GM12878 (cell line): ENCODE measurements around the gene LRRC2. TPM values are rescaled to one million over a fixed set of nuclear protein-coding genes. Genes with fewer than 3 reads are reported as not detected.

ENCODE experiments used
- ASH2L ChIP-seq: fragments of 300-600, 200-600 bp; sonication (generic); IDR thresholded peaks from 2 replicates; pipeline ENCODE4 v1.6.1; 2017; ENCODE audit warnings: low read depth, mild to moderate bottlenecking, borderline replicate concordance
- CBX5 ChIP-seq: sonication (generic); IDR thresholded peaks from 2 replicates; pipeline ENCODE4 v1.6.1; 2016; ENCODE audit warnings: low read depth, moderate library complexity, mild to moderate bottlenecking, inconsistent platforms
- CEBPB ChIP-seq, 2 experiments: fragments of 150-350 bp in 1 of 2; IDR thresholded peaks; 2 replicates each; pipeline ENCODE4 v1.6.1; 2012 to 2014; ENCODE audit warnings: low read depth in 2 of 2, low read length in 2 of 2, borderline replicate concordance in 1 of 2, inconsistent platforms in 1 of 2
- EGR1 ChIP-seq, 2 experiments: IDR thresholded peaks; 1 replicate in 1 of 2; 2 replicates in 1 of 2; pipeline ENCODE4 v1.6.1; 2011 to 2012; ENCODE audit warnings: low read depth in 2 of 2, low read length in 2 of 2, borderline replicate concordance in 1 of 2, mild to moderate bottlenecking in 1 of 2, moderate library complexity in 1 of 2
- EP300 ChIP-seq, 2 experiments: fragments of 150-350 bp in 1 of 2; IDR thresholded peaks; 2 replicates each; pipeline ENCODE4 v1.6.1; 2011 to 2012; ENCODE audit warnings: low read depth in 2 of 2, low read length in 2 of 2, borderline replicate concordance in 1 of 2, improper control_type of control experiment in 1 of 2, inconsistent platforms in 1 of 2; ENCODE audit not compliant: control insufficient read depth in 1 of 2
- ETV6 ChIP-seq, 2 experiments: fragments of 450-650 bp in 1 of 2; IDR thresholded peaks in 1 of 2; conservative IDR thresholded peaks in 1 of 2; 2 replicates each; pipeline ENCODE4 v1.6.1; 2014; ENCODE audit warnings: antibody characterized with exemption in 1 of 2, borderline replicate concordance in 1 of 2, low read depth in 1 of 2, mild to moderate bottlenecking in 1 of 2, moderate library complexity in 1 of 2
- IKZF2 ChIP-seq, 2 experiments: fragments of 450-650 bp; IDR thresholded peaks; 2 replicates each; pipeline ENCODE4 v1.6.1; 2017; ENCODE audit warnings: mild to moderate bottlenecking in 2 of 2, moderate library complexity in 2 of 2
- MEF2A ChIP-seq: IDR thresholded peaks from 2 replicates; pipeline ENCODE4 v1.6.1; 2011; ENCODE audit warnings: low read depth, mild to moderate bottlenecking, low read length, moderate library complexity; ENCODE audit not compliant: insufficient read depth
- POU2F2 ChIP-seq: IDR thresholded peaks from 3 replicates; pipeline ENCODE4 v1.6.1; 2011; ENCODE audit warnings: low read depth, mild to moderate bottlenecking, low read length, borderline replicate concordance
- RFX5 ChIP-seq: IDR thresholded peaks from 2 replicates; pipeline ENCODE4 v1.6.1; 2011; ENCODE audit warnings: low read depth, low read length, improper control_type of control experiment
- SMAD1 ChIP-seq: fragments of 450-650 bp; IDR thresholded peaks from 2 replicates; pipeline ENCODE4 v1.6.1; 2018; ENCODE audit warnings: mild to moderate bottlenecking, low read depth; ENCODE audit not compliant: partially characterized antibody
- STAT1 ChIP-seq: fragments of 450-650 bp; conservative IDR thresholded peaks from 2 replicates; pipeline ENCODE4 v1.6.1; 2014; ENCODE audit warnings: antibody characterized with exemption, mild to moderate bottlenecking
- ZNF384 ChIP-seq: IDR thresholded peaks from 2 replicates; pipeline ENCODE4 v1.6.1; 2012; ENCODE audit warnings: low read depth, mild to moderate bottlenecking, low read length, improper control_type of control experiment, borderline replicate concordance
- polyA plus RNA-seq, 11 experiments: library from polyadenylated mRNA; depleted of rRNA in 4 of 11; unstranded in 6 of 11; stranded (reverse) in 5 of 11; fragments of >200 nt; fragmentation: Nextera tagmentation in 4 of 11; fragmentation: Illumina TruSeq in 1 of 11; extraction: Ambion mirVana in 4 of 11; extraction: Trizol in 1 of 11; gene quantifications; 1 replicate in 1 of 11; 2 replicates in 10 of 11; pipeline versions ENCODE4 v1.2.1 to v1.2.3, GENCODE V29; 2011 to 2016; ENCODE audit warnings: inconsistent platforms in 2 of 11, missing spikeins in 2 of 11, low read depth in 1 of 11
- total RNA-seq, 4 experiments: library from RNA; depleted of rRNA in 3 of 4; stranded (reverse); fragments of >200 nt in 3 of 4; fragmentation: Illumina TruSeq in 1 of 4; extraction: Trizol in 1 of 4; gene quantifications; 2 replicates each; pipeline versions ENCODE4 v1.2.1 to v1.2.3, GENCODE V29; 2013 to 2021
- TF ChIP-seq, protein P1 (sequence below): fragments of 450-650 bp; IDR thresholded peaks from 2 replicates; pipeline ENCODE4 v1.6.1; 2017; ENCODE audit warnings: mild to moderate bottlenecking
- TF ChIP-seq, protein P2 (sequence below): fragments of 450-650 bp; IDR thresholded peaks from 2 replicates; pipeline ENCODE4 v1.6.1; 2017; ENCODE audit warnings: mild to moderate bottlenecking, low read depth, inconsistent platforms; ENCODE audit not compliant: poor library complexity, severe bottlenecking
- TF ChIP-seq, protein P3 (sequence below), 3 experiments: IDR thresholded peaks in 2 of 3; conservative IDR thresholded peaks in 1 of 3; 2 replicates each; pipeline ENCODE4 v1.5.1; 2011; ENCODE audit warnings: low read depth in 3 of 3, low read length in 3 of 3, mild to moderate bottlenecking in 3 of 3, control low read depth in 2 of 3, moderate library complexity in 2 of 3, inconsistent platforms in 1 of 3, mixed read lengths in 1 of 3; ENCODE audit not compliant: control insufficient read depth in 2 of 3, insufficient read depth in 1 of 3; ENCODE audit errors: extremely low read depth in 1 of 3
- TF ChIP-seq, protein P4 (sequence below): fragments of 450-650 bp; conservative IDR thresholded peaks from 2 replicates; pipeline ENCODE4 v1.6.1; 2017; ENCODE audit warnings: mild to moderate bottlenecking, moderate library complexity

The LRRC2 gene
- total and polyA plus RNA-seq, 10 of the 15 experiments (the other 5 are each of a cell fraction or from before 2014, with no cell fraction given), result not detected

DNA sequence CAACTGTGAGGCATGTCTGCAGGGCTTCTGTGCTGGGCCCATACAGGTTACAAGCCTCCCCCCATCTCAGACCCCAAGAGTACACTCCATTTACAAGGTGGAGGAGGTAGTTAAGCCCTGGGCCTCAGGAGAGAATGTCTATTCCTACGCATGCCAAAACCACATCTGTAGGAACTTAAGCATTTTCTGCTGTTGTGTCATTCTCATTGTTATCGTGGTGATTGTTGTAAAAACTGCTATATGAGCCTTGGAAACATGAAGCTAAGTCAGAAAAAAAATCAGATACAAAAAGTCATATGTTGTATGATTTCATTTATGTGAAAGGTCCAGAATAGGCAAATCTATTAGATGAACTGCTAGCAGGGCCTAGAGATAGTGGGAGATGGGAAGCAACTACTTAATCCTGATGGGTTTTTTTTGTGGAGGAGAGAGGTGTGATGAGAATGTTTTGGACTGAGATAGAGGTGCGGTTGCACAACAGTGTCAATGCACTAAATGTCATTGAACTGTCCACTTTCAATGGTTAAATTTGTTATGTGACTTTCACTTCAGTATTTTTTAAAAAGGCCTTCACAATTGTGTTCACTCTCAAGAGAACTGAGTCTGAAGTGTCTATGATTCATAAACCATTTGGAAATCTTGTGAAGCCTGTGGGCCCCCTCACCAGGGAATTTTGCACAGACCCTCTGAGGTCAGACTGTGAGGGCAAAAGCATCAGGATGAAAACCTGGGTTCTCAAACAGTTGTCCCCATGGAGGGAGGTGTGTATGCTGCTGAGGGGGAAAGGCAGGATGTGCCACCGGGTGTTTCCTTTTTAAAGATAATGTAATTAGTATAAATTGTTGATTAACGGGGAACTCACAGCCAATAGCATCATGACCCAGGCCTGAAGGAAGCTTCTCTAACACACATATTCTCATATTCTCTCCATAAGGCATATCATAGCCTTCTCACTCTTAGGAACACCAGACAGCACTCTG lies 65.2 kb downstream of the LRRC2 start (continued):
- TF ChIP-seq POU2F2, result no peak
- no peak for TF ChIP-seq ETV6 (conservative IDR thresholded peaks at IDR 0.05 in 1 of 2, IDR thresholded peaks at IDR 0.05 in 1 of 2; ENCODE audit: borderline replicate concordance in 1 of 2, low read depth in 1 of 2)
- TF ChIP-seq CEBPB (IDR thresholded peaks at IDR 0.05; ENCODE audit: borderline replicate concordance in 1 of 2, low read depth in 2 of 2, low read length in 2 of 2), result peak in 1 of 2 experiments; percentile 61; a peak in 1 of 4 replicates
- TF ChIP-seq, protein P1, sequence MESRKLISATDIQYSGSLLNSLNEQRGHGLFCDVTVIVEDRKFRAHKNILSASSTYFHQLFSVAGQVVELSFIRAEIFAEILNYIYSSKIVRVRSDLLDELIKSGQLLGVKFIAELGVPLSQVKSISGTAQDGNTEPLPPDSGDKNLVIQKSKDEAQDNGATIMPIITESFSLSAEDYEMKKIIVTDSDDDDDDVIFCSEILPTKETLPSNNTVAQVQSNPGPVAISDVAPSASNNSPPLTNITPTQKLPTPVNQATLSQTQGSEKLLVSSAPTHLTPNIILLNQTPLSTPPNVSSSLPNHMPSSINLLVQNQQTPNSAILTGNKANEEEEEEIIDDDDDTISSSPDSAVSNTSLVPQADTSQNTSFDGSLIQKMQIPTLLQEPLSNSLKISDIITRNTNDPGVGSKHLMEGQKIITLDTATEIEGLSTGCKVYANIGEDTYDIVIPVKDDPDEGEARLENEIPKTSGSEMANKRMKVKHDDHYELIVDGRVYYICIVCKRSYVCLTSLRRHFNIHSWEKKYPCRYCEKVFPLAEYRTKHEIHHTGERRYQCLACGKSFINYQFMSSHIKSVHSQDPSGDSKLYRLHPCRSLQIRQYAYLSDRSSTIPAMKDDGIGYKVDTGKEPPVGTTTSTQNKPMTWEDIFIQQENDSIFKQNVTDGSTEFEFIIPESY, result no peak
- no peak for TF ChIP-seq MEF2A
- no peak for TF ChIP-seq ASH2L
- TF ChIP-seq RFX5, result no peak
- peak; percentile 26; the same call in 1 of the 2 replicates for TF ChIP-seq ZNF384
- TF ChIP-seq, protein P2, sequence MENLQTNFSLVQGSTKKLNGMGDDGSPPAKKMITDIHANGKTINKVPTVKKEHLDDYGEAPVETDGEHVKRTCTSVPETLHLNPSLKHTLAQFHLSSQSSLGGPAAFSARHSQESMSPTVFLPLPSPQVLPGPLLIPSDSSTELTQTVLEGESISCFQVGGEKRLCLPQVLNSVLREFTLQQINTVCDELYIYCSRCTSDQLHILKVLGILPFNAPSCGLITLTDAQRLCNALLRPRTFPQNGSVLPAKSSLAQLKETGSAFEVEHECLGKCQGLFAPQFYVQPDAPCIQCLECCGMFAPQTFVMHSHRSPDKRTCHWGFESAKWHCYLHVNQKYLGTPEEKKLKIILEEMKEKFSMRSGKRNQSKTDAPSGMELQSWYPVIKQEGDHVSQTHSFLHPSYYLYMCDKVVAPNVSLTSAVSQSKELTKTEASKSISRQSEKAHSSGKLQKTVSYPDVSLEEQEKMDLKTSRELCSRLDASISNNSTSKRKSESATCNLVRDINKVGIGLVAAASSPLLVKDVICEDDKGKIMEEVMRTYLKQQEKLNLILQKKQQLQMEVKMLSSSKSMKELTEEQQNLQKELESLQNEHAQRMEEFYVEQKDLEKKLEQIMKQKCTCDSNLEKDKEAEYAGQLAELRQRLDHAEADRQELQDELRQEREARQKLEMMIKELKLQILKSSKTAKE, result no peak
- TF ChIP-seq, protein P3, sequence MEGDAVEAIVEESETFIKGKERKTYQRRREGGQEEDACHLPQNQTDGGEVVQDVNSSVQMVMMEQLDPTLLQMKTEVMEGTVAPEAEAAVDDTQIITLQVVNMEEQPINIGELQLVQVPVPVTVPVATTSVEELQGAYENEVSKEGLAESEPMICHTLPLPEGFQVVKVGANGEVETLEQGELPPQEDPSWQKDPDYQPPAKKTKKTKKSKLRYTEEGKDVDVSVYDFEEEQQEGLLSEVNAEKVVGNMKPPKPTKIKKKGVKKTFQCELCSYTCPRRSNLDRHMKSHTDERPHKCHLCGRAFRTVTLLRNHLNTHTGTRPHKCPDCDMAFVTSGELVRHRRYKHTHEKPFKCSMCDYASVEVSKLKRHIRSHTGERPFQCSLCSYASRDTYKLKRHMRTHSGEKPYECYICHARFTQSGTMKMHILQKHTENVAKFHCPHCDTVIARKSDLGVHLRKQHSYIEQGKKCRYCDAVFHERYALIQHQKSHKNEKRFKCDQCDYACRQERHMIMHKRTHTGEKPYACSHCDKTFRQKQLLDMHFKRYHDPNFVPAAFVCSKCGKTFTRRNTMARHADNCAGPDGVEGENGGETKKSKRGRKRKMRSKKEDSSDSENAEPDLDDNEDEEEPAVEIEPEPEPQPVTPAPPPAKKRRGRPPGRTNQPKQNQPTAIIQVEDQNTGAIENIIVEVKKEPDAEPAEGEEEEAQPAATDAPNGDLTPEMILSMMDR (IDR thresholded peaks at IDR 0.05 in 2 of 3, conservative IDR thresholded peaks at IDR 0.05 in 1 of 3; ENCODE audit: control insufficient read depth in 2 of 3, extremely low read depth in 1 of 3, insufficient read depth in 1 of 3, low read depth in 3 of 3, low read length in 3 of 3), result no peak
- no peak for TF ChIP-seq SMAD1
- peak; percentile 50 to 51; a peak in 3 of 4 replicates for TF ChIP-seq IKZF2 (IDR thresholded peaks at IDR 0.05)
- no peak for TF ChIP-seq EGR1 (IDR thresholded peaks at IDR 0.05; ENCODE audit: borderline replicate concordance in 1 of 2, low read depth in 2 of 2, low read length in 2 of 2)
- no peak for TF ChIP-seq STAT1
- TF ChIP-seq EP300 (IDR thresholded peaks at IDR 0.05; ENCODE audit: borderline replicate concordance in 1 of 2, control insufficient read depth in 1 of 2, low read depth in 2 of 2, low read length in 2 of 2), result peak in 1 of 2 experiments; percentile 50; a peak in 2 of 4 replicates
- TF ChIP-seq, protein P4, sequence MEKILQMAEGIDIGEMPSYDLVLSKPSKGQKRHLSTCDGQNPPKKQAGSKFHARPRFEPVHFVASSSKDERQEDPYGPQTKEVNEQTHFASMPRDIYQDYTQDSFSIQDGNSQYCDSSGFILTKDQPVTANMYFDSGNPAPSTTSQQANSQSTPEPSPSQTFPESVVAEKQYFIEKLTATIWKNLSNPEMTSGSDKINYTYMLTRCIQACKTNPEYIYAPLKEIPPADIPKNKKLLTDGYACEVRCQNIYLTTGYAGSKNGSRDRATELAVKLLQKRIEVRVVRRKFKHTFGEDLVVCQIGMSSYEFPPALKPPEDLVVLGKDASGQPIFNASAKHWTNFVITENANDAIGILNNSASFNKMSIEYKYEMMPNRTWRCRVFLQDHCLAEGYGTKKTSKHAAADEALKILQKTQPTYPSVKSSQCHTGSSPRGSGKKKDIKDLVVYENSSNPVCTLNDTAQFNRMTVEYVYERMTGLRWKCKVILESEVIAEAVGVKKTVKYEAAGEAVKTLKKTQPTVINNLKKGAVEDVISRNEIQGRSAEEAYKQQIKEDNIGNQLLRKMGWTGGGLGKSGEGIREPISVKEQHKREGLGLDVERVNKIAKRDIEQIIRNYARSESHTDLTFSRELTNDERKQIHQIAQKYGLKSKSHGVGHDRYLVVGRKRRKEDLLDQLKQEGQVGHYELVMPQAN, result no peak
- no peak for TF ChIP-seq CBX5
